ENCODE measurements around the gene IMMP2L.
"Not testable (repeated sequence)": the region's sequence is repeated elsewhere in the genome, so short reads cannot be mapped to it uniquely, and the experiment has no call there.

The IMMP2L gene

GRCh38 chr7:111505422-111505821 is 56.9 kb downstream of the IMMP2L start:
- not testable (repeated sequence) for DNase-seq

- not testable (repeated sequence) for DNase-seq
Observed at GRCh38 chr7:111501799-111502198, 60.5 kb downstream of the IMMP2L start.

GRCh38 chr7:111499027-111499426 is 63.3 kb downstream of the IMMP2L start:
- DNase-seq: no peak

GRCh38 chr7:111498391-111499007 is 63.8 kb downstream of the IMMP2L start:
- no peak for DNase-seq

GRCh38 chr7:111495173-111495810 is 67.0 kb downstream of the IMMP2L start:
- no peak for DNase-seq

- no peak for DNase-seq
Observed at GRCh38 chr7:111492234-111492633, 70.1 kb downstream of the IMMP2L start.

- DNase-seq: peak; percentile 90
Observed at GRCh38 chr7:111486472-111487142, 75.7 kb downstream of the IMMP2L start.

GRCh38 chr7:111485701-111486380 is 76.5 kb downstream of the IMMP2L start:
- DNase-seq: peak; percentile 78

- DNase-seq: no peak
Observed at GRCh38 chr7:111483078-111483477, 79.2 kb downstream of the IMMP2L start.

- DNase-seq: no peak
Observed at GRCh38 chr7:111477462-111478225, 84.6 kb downstream of the IMMP2L start.

GRCh38 chr7:111476586-111477293 is 85.6 kb downstream of the IMMP2L start:
- DNase-seq: no peak

GRCh38 chr7:111475959-111476358 is 86.3 kb downstream of the IMMP2L start:
- no peak for DNase-seq

- DNase-seq: no peak
Observed at GRCh38 chr7:111475419-111475748, 86.9 kb downstream of the IMMP2L start.

- no peak for DNase-seq
Observed at GRCh38 chr7:111474723-111475418, 87.4 kb downstream of the IMMP2L start.

- DNase-seq: no peak
Observed at GRCh38 chr7:111473449-111474198, 88.7 kb downstream of the IMMP2L start.

- DNase-seq: no peak
Observed at GRCh38 chr7:111470998-111471397, 91.3 kb downstream of the IMMP2L start.

- not testable (repeated sequence) for DNase-seq
Observed at GRCh38 chr7:111469894-111470293, 92.4 kb downstream of the IMMP2L start.

GRCh38 chr7:111465774-111466173 is 96.5 kb downstream of the IMMP2L start:
- not testable (repeated sequence) for DNase-seq

- DNase-seq: no peak
Observed at GRCh38 chr7:111460695-111461094, 101.6 kb downstream of the IMMP2L start.

- DNase-seq: no peak
Observed at GRCh38 chr7:111459757-111460280, 102.5 kb downstream of the IMMP2L start.
